Stimulated activated naive B cell treated with anti-CD40 and anti-IgM and Interleukin-4, amounts not matched to agents 10 μg/mL and 1 μg/mL and 100 μg/mL, for 72 hours (primary cell): ENCODE measurements around the gene EMP1.
A peak's percentile ranks its signal among the peaks of the same experiment; 100 is the strongest.
"Not testable (repeated sequence)": the region's sequence is repeated elsewhere in the genome, so short reads cannot be mapped to it uniquely, and the experiment has no call there.

ENCODE experiments used
- ATAC-seq, 2 donors: fragments of 150-1000 bp; cut with Tn5 transposase; replicated peaks; 2 replicates each; pipeline ENCODE4 v1.10.0; 2021; ENCODE audit warnings: moderate library complexity in 1 of 2
- DNase-seq: peaks from one replicate; pipeline ENCODE4 v3.0.0; 2021
- H3K27ac Mint-ChIP-seq: one replicate; pipeline ENCODE4 v1.8.0; 2022; ENCODE audit warnings: mild to moderate bottlenecking, mixed read lengths
- H3K27me3 Mint-ChIP-seq, 2 donors: one replicate each; pipeline ENCODE4 v1.8.0; 2022; ENCODE audit warnings: mixed read lengths in 2 of 2
- H3K36me3 Mint-ChIP-seq, 2 donors: one replicate each; pipeline ENCODE4 v1.8.0; 2022; ENCODE audit warnings: mixed read lengths in 2 of 2, mild to moderate bottlenecking in 1 of 2
- H3K4me1 Mint-ChIP-seq, 2 donors: one replicate each; pipeline ENCODE4 v1.8.0; 2022; ENCODE audit warnings: mixed read lengths in 2 of 2, mild to moderate bottlenecking in 1 of 2
- H3K4me3 Mint-ChIP-seq, 2 donors: one replicate each; pipeline ENCODE4 v1.8.0; 2022; ENCODE audit warnings: mild to moderate bottlenecking in 2 of 2, mixed read lengths in 2 of 2, moderate library complexity in 1 of 2
- H3K9me3 Mint-ChIP-seq, 2 donors: one replicate each; pipeline ENCODE4 v1.8.0; 2022; ENCODE audit warnings: mixed read lengths in 2 of 2, mild to moderate bottlenecking in 1 of 2

Gene EMP1

GRCh38 chr12:13258197-13258596, 61.7 kb downstream of the EMP1 start:
- no peak overlapping the region for H3K27ac Mint-ChIP-seq
- H3K36me3 Mint-ChIP-seq = no peaks in the 10 kb centered on the region
- no peaks in the 10 kb centered on the region for H3K9me3 Mint-ChIP-seq
- H3K27me3 Mint-ChIP-seq = peaks cover 4 to 7% of the 10 kb centered on the region in 2 donors
- DNase-seq (no peak), ATAC-seq (no peak)
- no peak overlapping the region for H3K4me3 Mint-ChIP-seq
- peaks cover 2 to 7% of the 10 kb centered on the region in 2 donors for H3K4me1 Mint-ChIP-seq

- Mint-ChIP-seq H3K9me3 (peaks cover 3 to 4% of the 10 kb centered on the region in 2 donors), H3K4me3 (no peak overlapping the region), H3K27ac (no peak overlapping the region), H3K4me1 (peaks cover 2 to 7% of the 10 kb centered on the region in 2 donors), H3K36me3 (no peaks in the 10 kb centered on the region), H3K27me3 (peaks cover 4 to 7% of the 10 kb centered on the region in 2 donors)
- no peak for ATAC-seq
- DNase-seq = no peak
These were observed 62.2 kb downstream of the EMP1 start for GRCh38 chr12:13258717-13259119.

- not testable (repeated sequence) for DNase-seq, H3K27me3 Mint-ChIP-seq, H3K36me3 Mint-ChIP-seq, H3K9me3 Mint-ChIP-seq, ATAC-seq, H3K27ac Mint-ChIP-seq, H3K4me1 Mint-ChIP-seq, H3K4me3 Mint-ChIP-seq
These were observed 63.1 kb downstream of the EMP1 start for GRCh38 chr12:13259625-13260024.

GRCh38 chr12:13267826-13268225, 71.3 kb downstream of the EMP1 start:
- H3K27me3 Mint-ChIP-seq, H3K36me3 Mint-ChIP-seq, DNase-seq, H3K27ac Mint-ChIP-seq, H3K4me3 Mint-ChIP-seq, H3K4me1 Mint-ChIP-seq: not testable (repeated sequence)
- peak; percentile 47 to 58 for ATAC-seq
- H3K9me3 Mint-ChIP-seq = peaks cover 6 to 14% of the 10 kb centered on the region in 2 donors

- no peak for DNase-seq
- peaks cover 3 to 13% of the 10 kb centered on the region in 2 donors for H3K9me3 Mint-ChIP-seq
- no peaks in the 10 kb centered on the region for H3K36me3 Mint-ChIP-seq
- H3K4me3 Mint-ChIP-seq = no peak overlapping the region
- H3K27me3 Mint-ChIP-seq = peaks cover 4 to 5% of the 10 kb centered on the region in 2 donors
- ATAC-seq = no peak
- H3K27ac Mint-ChIP-seq = no peak overlapping the region
- H3K4me1 Mint-ChIP-seq = peaks cover 0 to 2% of the 10 kb centered on the region in 2 donors
These were observed 72.1 kb downstream of the EMP1 start for GRCh38 chr12:13268581-13268980.
